ENCODE results near the gene JAG2. TPM values are rescaled to one million over a fixed set of nuclear protein-coding genes. Genes with fewer than 3 reads are reported as not detected.

The JAG2 gene
- total RNA-seq, 4 donors from 2014 or later = 5.0 to 19.0 (median 13.9) TPM

GRCh38 chr14:105169776-105170655, 1.4 kb upstream of the JAG2 start:
- 84% methylated on average over 15 of the region's 22 CpGs for WGBS
- peaks cover 45 to 50% (median 48%) of the 10 kb centered on the region in 4 donors for H3K4me1 ChIP-seq
- H3K9me3 ChIP-seq = no peaks in the 10 kb centered on the region
- no peak overlapping the region for H3K4me3 ChIP-seq
- intact Hi-C loops (cut with DNase I) = loop anchor here (5.0 kb wide), 1 partner anchor 78 kb away; no protein-coding TSS in a partner anchor
- DNase-seq (ENCODE audit: extremely low spot score) = no peak
- no peak overlapping the region for H3K27ac ChIP-seq (replicated peaks in 1 of 4)
- no peak for TF ChIP-seq CTCF (IDR thresholded peaks at IDR 0.05)
- no peak for TF ChIP-seq EP300 (IDR thresholded peaks at IDR 0.05)
- no peak for TF ChIP-seq POLR2AphosphoS5 (IDR thresholded peaks at IDR 0.05)
- TF ChIP-seq POLR2A (IDR thresholded peaks at IDR 0.05; ENCODE audit: low read depth) = no peak
- H3K27me3 ChIP-seq = peaks cover 0 to 56% (median 6%) of the 10 kb centered on the region in 4 donors
- H3K36me3 ChIP-seq = peaks cover 0 to 4% (median 0%) of the 10 kb centered on the region in 4 donors

GRCh38 chr14:105168979-105169507, 467 bp upstream of the JAG2 start:
- no peak overlapping the region for H3K27ac ChIP-seq (replicated peaks in 1 of 4)
- DNase-seq (ENCODE audit: extremely low spot score) = no peak
- H3K4me3 ChIP-seq = peak overlapping the region; percentile 41 to 64 (median 42)
- WGBS = 32% methylated on average over 10 of the region's 54 CpGs
- no peak for TF ChIP-seq EP300 (IDR thresholded peaks at IDR 0.05)
- TF ChIP-seq CTCF (IDR thresholded peaks at IDR 0.05) = peak in 2 of 3 experiments; percentile 34 to 40
- no peaks in the 10 kb centered on the region for H3K9me3 ChIP-seq
- intact Hi-C loops (cut with DNase I) = loop anchor here (5.0 kb wide), 1 partner anchor 77 kb away; no protein-coding TSS in a partner anchor
- H3K27me3 ChIP-seq = peaks cover 0 to 66% (median 6%) of the 10 kb centered on the region in 4 donors
- H3K36me3 ChIP-seq = peaks cover 0 to 4% (median 0%) of the 10 kb centered on the region in 4 donors
- H3K4me1 ChIP-seq = peaks cover 37 to 55% (median 46%) of the 10 kb centered on the region in 4 donors

- Histone ChIP-seq H3K27ac (replicated peaks in 1 of 4) (no peak overlapping the region), H3K27me3 (peaks cover 0 to 75% (median 6%) of the 10 kb centered on the region in 4 donors), H3K9me3 (no peaks in the 10 kb centered on the region), H3K4me1 (peaks cover 37 to 58% (median 46%) of the 10 kb centered on the region in 4 donors), H3K36me3 (peaks cover 0 to 4% (median 0%) of the 10 kb centered on the region in 4 donors), H3K4me3 (peak overlapping the region; percentile 51 to 64 (median 52))
- no peak for DNase-seq (ENCODE audit: extremely low spot score)
- no peak for TF ChIP-seq CTCF (IDR thresholded peaks at IDR 0.05)
- TF ChIP-seq POLR2AphosphoS5 (IDR thresholded peaks at IDR 0.05) = no peak
- TF ChIP-seq EP300 (IDR thresholded peaks at IDR 0.05) = no peak
- no peak for TF ChIP-seq POLR2A (IDR thresholded peaks at IDR 0.05; ENCODE audit: low read depth)
- no CpG with 5 or more reads among the region's 46 CpGs for WGBS
- intact Hi-C loops (cut with DNase I) = loop anchor here (5.0 kb wide), 1 partner anchor 76 kb away; no protein-coding TSS in a partner anchor
Observed at GRCh38 chr14:105168093-105168420, 519 bp downstream of the JAG2 start.

- Histone ChIP-seq H3K36me3 (peaks cover 0 to 4% (median 0%) of the 10 kb centered on the region in 4 donors), H3K27me3 (peaks cover 0 to 76% (median 6%) of the 10 kb centered on the region in 4 donors), H3K27ac (replicated peaks in 1 of 4) (no peak overlapping the region), H3K9me3 (no peaks in the 10 kb centered on the region), H3K4me1 (peaks cover 37 to 58% (median 46%) of the 10 kb centered on the region in 4 donors), H3K4me3 (peak overlapping the region; percentile 51 to 64 (median 52))
- DNase-seq (ENCODE audit: extremely low spot score) = no peak
- TF ChIP-seq CTCF (IDR thresholded peaks at IDR 0.05) (peak in 1 of 3 experiments; percentile 7), POLR2A (IDR thresholded peaks at IDR 0.05; ENCODE audit: low read depth) (no peak)
- WGBS = 60% methylated on average over 1 of the region's 116 CpGs
- intact Hi-C loops (cut with DNase I) = loop anchor here (5.0 kb wide), 1 partner anchor 75 kb away; no protein-coding TSS in a partner anchor
Observed at GRCh38 chr14:105167303-105168092, 1.1 kb downstream of the JAG2 start.
